ENCODE results near the gene REPS2.

- TF ChIP-seq, protein P1, sequence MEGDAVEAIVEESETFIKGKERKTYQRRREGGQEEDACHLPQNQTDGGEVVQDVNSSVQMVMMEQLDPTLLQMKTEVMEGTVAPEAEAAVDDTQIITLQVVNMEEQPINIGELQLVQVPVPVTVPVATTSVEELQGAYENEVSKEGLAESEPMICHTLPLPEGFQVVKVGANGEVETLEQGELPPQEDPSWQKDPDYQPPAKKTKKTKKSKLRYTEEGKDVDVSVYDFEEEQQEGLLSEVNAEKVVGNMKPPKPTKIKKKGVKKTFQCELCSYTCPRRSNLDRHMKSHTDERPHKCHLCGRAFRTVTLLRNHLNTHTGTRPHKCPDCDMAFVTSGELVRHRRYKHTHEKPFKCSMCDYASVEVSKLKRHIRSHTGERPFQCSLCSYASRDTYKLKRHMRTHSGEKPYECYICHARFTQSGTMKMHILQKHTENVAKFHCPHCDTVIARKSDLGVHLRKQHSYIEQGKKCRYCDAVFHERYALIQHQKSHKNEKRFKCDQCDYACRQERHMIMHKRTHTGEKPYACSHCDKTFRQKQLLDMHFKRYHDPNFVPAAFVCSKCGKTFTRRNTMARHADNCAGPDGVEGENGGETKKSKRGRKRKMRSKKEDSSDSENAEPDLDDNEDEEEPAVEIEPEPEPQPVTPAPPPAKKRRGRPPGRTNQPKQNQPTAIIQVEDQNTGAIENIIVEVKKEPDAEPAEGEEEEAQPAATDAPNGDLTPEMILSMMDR (IDR thresholded peaks at IDR 0.05): no peak
- no peak for TF ChIP-seq POLR2A (IDR thresholded peaks at IDR 0.05)
Observed at GRCh38 chrX:16931855-16932575, 14.4 kb upstream of the REPS2 start.
